WTC11 (cell line): ENCODE results near the gene GCG. TPM values are rescaled to one million over a fixed set of nuclear protein-coding genes. Genes with fewer than 3 reads are reported as not detected.

Experiments used
- ATAC-seq: fragments of 200-7000 bp; cut with Tn5 transposase; 2 replicates; pipeline ENCODE4 v1.10.0; 2021; ENCODE audit warnings: mild to moderate bottlenecking, moderate library complexity
- CTCF ChIA-PET: fragments of 300-600 bp; sonication (Branson Sonifier 250); formaldehyde crosslinking; loops from one replicate; lab custom pipeline; 2021; ENCODE audit warnings: antibody characterized with exemption; lab: Charles Lee
- POLR2A ChIA-PET: fragments of 350-600 bp; sonication (Branson Sonifier 250); formaldehyde crosslinking; loops from one replicate; lab custom pipeline; 2021; ENCODE audit warnings: antibody characterized with exemption; lab: Charles Lee
- DNase-seq: peaks from one replicate; pipeline ENCODE4 v3.0.0; 2021; ENCODE audit warnings: low spot score
- H3K27ac Mint-ChIP-seq: 2 replicates; pipeline ENCODE4 v1.8.0; 2021; ENCODE audit warnings: mixed read lengths
- H3K27me3 Mint-ChIP-seq: 2 replicates; pipeline ENCODE4 v1.8.0; 2021; ENCODE audit warnings: low read depth, mild to moderate bottlenecking, moderate library complexity, mixed read lengths
- H3K36me3 Mint-ChIP-seq: 2 replicates; pipeline ENCODE4 v1.8.0; 2021; ENCODE audit warnings: mixed read lengths
- H3K4me1 Mint-ChIP-seq: 2 replicates; pipeline ENCODE4 v1.8.0; 2022; ENCODE audit warnings: mixed read lengths
- H3K4me3 Mint-ChIP-seq: 2 replicates; pipeline ENCODE4 v1.8.0; 2021; ENCODE audit warnings: mild to moderate bottlenecking, moderate library complexity, mixed read lengths
- H3K9me3 Mint-ChIP-seq: 2 replicates; pipeline ENCODE4 v1.8.0; 2021; ENCODE audit warnings: mixed read lengths
- CBFB ChIP-seq: sonication (generic); formaldehyde crosslinking; IDR thresholded peaks from 2 replicates; pipeline ENCODE4 v1.8.1; 2022; ENCODE audit warnings: mild to moderate bottlenecking, low read depth, missing genetic modification reagents
- CDX4 ChIP-seq: fragments of 250-450 bp; sonication (Bioruptor Pico); IDR thresholded peaks from 2 replicates; pipeline ENCODE4 v1.9.0; 2021; ENCODE audit warnings: moderate library complexity, mild to moderate bottlenecking, inconsistent platforms, borderline replicate concordance
- CREB1 ChIP-seq: sonication (generic); formaldehyde crosslinking; IDR thresholded peaks from 2 replicates; pipeline ENCODE4 v1.8.0; 2023; ENCODE audit warnings: mild to moderate bottlenecking, missing genetic modification reagents
- CREM ChIP-seq: sonication (generic); formaldehyde crosslinking; IDR thresholded peaks from 2 replicates; pipeline ENCODE4 v1.8.1; 2022; ENCODE audit warnings: mild to moderate bottlenecking, missing genetic modification reagents, moderate library complexity
- ELF4 ChIP-seq: sonication (generic); formaldehyde crosslinking; IDR thresholded peaks from 2 replicates; pipeline ENCODE4 v1.8.1; 2022; ENCODE audit warnings: low read depth, mild to moderate bottlenecking, moderate library complexity, missing genetic modification reagents
- GABPB1 ChIP-seq: sonication (generic); formaldehyde crosslinking; IDR thresholded peaks from 2 replicates; pipeline ENCODE4 v1.8.1; 2023; ENCODE audit warnings: mild to moderate bottlenecking, missing genetic modification reagents
- HMGA2 ChIP-seq: fragments of 250-450 bp; sonication (Bioruptor Pico); IDR thresholded peaks from 2 replicates; pipeline ENCODE4 v1.4.0; 2021; ENCODE audit warnings: mild to moderate bottlenecking, moderate library complexity
- KAT7 ChIP-seq: sonication (generic); formaldehyde crosslinking; IDR thresholded peaks from 2 replicates; pipeline ENCODE4 v1.8.1; 2023; ENCODE audit warnings: missing genetic modification reagents, mild to moderate bottlenecking, borderline replicate concordance
- MYBL2 ChIP-seq: sonication (generic); formaldehyde crosslinking; IDR thresholded peaks from 2 replicates; pipeline ENCODE4 v1.8.1; 2023; ENCODE audit warnings: mild to moderate bottlenecking, moderate library complexity, missing genetic modification reagents
- NR3C1 ChIP-seq: sonication (generic); formaldehyde crosslinking; conservative IDR thresholded peaks from 2 replicates; pipeline ENCODE4 v1.8.1; 2023; ENCODE audit warnings: low read depth, mild to moderate bottlenecking, missing genetic modification reagents
- OVOL2 ChIP-seq: fragments of 250-450 bp; sonication (Bioruptor Pico); IDR thresholded peaks from 2 replicates; pipeline ENCODE4 v1.9.0; 2021; ENCODE audit warnings: mild to moderate bottlenecking, borderline replicate concordance
- SMAD3 ChIP-seq: sonication (generic); formaldehyde crosslinking; IDR thresholded peaks from 2 replicates; pipeline ENCODE4 v1.8.0; 2022; ENCODE audit warnings: missing genetic modification reagents, mild to moderate bottlenecking, borderline replicate concordance
- TEAD4 ChIP-seq: sonication (generic); formaldehyde crosslinking; IDR thresholded peaks from 2 replicates; pipeline ENCODE4 v1.8.0; 2022; ENCODE audit warnings: mild to moderate bottlenecking, missing genetic modification reagents
- ZBTB21 ChIP-seq: sonication (generic); formaldehyde crosslinking; IDR thresholded peaks from 2 replicates; pipeline ENCODE4 v1.8.1; 2023; ENCODE audit warnings: mild to moderate bottlenecking, missing genetic modification reagents, borderline replicate concordance
- ZNF121 ChIP-seq: sonication (generic); formaldehyde crosslinking; IDR thresholded peaks from 2 replicates; pipeline ENCODE4 v1.8.0; 2023; ENCODE audit warnings: missing genetic modification reagents
- ZNF219 ChIP-seq: sonication (generic); formaldehyde crosslinking; IDR thresholded peaks from 2 replicates; pipeline ENCODE4 v1.8.0; 2023; ENCODE audit warnings: missing genetic modification reagents, mild to moderate bottlenecking, borderline replicate concordance
- total RNA-seq: library from RNA; stranded (reverse); gene quantifications from 3 replicates; pipeline ENCODE4 v1.2.3, GENCODE V29; 2021
- TF ChIP-seq, protein P1 (sequence below): sonication (generic); formaldehyde crosslinking; IDR thresholded peaks from 2 replicates; pipeline ENCODE4 v1.8.1; 2023; ENCODE audit warnings: mild to moderate bottlenecking, missing genetic modification reagents, moderate library complexity

The GCG gene
- total RNA-seq, 1 experiment from 2014 or later = not detected

GRCh38 chr2:162114271-162114670 is 37.8 kb downstream of the GCG start:
- Mint-ChIP-seq H3K27me3 (no peaks in the 10 kb centered on the region), H3K4me3 (no peak overlapping the region), H3K9me3 (peaks cover 12% of the 10 kb centered on the region), H3K36me3 (peaks cover 11% of the 10 kb centered on the region), H3K27ac (no peak overlapping the region), H3K4me1 (peaks cover 17% of the 10 kb centered on the region)
- POLR2A ChIA-PET = no interaction called here
- no peak for TF ChIP-seq ZBTB21 (CRISPR knock-in tag)
- no peak for TF ChIP-seq TEAD4 (CRISPR knock-in tag)
- TF ChIP-seq NR3C1 (CRISPR knock-in tag) = no peak
- no peak for TF ChIP-seq GABPB1 (CRISPR knock-in tag)
- TF ChIP-seq ZNF219 (CRISPR knock-in tag) = no peak
- no peak for TF ChIP-seq CREB1
- CTCF ChIA-PET = no interaction called here
- no peak for DNase-seq
- ATAC-seq = no peak

DNA sequence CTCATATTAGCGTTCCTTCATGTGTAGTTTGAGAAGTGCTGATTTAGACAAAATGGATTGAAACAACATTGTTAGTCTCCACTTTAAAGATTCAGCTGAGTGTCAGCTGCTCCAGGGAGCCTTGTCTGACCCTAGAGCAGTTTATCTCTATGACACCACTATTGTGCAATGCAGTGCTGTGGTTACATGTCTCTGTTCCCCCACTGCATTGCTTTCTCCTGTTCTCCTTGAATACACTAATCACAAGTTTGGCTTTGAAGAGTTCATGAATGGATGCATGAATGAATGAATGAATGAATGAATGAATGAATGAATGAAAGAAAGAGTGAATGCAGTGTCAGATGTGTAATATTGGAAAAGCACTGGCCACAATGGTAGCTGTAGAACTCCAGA is 38.3 kb downstream of the GCG start:
- TF ChIP-seq NR3C1 (CRISPR knock-in tag) (no peak), GABPB1 (CRISPR knock-in tag) (peak; percentile 99)
- no peak for DNase-seq
- CTCF ChIA-PET = no interaction called here
- Mint-ChIP-seq H3K4me1 (peaks cover 17% of the 10 kb centered on the region), H3K36me3 (peaks cover 11% of the 10 kb centered on the region), H3K9me3 (peaks cover 12% of the 10 kb centered on the region), H3K27ac (no peak overlapping the region), H3K27me3 (no peaks in the 10 kb centered on the region), H3K4me3 (no peak overlapping the region)
- peak; percentile 24; the same call in 1 of the 2 replicates for ATAC-seq
- POLR2A ChIA-PET = no interaction called here

DNA sequence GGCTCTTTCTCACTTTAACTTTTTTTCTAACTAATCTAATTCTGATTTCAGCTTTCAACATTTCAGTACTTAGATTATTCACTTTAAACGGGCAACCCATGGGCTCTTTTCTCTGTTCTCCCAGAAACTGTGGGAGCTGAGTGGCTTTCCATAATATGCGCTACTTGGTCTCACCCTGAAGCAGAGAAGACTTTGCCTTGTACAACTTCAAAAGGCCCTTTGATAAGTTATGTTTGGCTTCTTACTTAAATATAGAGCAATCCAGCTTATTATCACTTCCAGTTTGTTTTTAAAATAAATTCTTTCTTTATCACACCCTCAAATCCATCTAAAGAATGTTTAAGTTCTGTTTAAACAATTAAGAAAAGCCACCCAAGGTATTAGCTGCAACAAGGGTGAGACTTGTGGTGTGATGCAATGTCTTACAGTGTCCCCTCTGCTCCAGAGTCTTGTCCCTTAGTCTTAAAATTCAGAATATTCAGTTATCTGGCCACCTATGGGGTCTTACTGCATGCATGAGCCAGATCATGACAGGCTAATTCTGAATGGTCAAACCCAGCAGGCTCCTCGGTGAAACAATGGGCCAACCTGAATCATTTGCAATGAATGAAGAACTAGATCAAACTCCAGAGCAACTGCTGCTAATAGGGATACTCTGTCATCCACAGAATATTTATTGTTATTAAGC is 38.8 kb downstream of the GCG start:
- ATAC-seq = peak; percentile 51
- CTCF ChIA-PET = no interaction called here
- Mint-ChIP-seq H3K4me1 (peaks cover 17% of the 10 kb centered on the region), H3K36me3 (peaks cover 11% of the 10 kb centered on the region), H3K9me3 (peaks cover 12% of the 10 kb centered on the region)
- DNase-seq = no peak
- TF ChIP-seq ZNF121 (CRISPR knock-in tag) (no peak), OVOL2 (CRISPR knock-in tag) (no peak), SMAD3 (CRISPR knock-in tag) (no peak), ZBTB21 (CRISPR knock-in tag) (no peak), CREM (CRISPR knock-in tag) (no peak), KAT7 (CRISPR knock-in tag) (no peak), HMGA2 (no peak), MYBL2 (no peak), CBFB (no peak), CDX4 (no peak)
- TF ChIP-seq, protein P1, sequence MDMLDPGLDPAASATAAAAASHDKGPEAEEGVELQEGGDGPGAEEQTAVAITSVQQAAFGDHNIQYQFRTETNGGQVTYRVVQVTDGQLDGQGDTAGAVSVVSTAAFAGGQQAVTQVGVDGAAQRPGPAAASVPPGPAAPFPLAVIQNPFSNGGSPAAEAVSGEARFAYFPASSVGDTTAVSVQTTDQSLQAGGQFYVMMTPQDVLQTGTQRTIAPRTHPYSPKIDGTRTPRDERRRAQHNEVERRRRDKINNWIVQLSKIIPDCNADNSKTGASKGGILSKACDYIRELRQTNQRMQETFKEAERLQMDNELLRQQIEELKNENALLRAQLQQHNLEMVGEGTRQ (CRISPR knock-in tag) = no peak
- TF ChIP-seq, all 79 proteins: peak for 0
- peak overlapping the region; percentile 64; the same call in 1 of the 2 replicates for H3K27ac Mint-ChIP-seq
- no peak overlapping the region for H3K4me3 Mint-ChIP-seq
- POLR2A ChIA-PET = no interaction called here
- no peaks in the 10 kb centered on the region for H3K27me3 Mint-ChIP-seq

GRCh38 chr2:162111958-162112850 is 39.8 kb downstream of the GCG start:
- ATAC-seq (no peak), DNase-seq (no peak)
- Mint-ChIP-seq H3K4me1 (peaks cover 17% of the 10 kb centered on the region), H3K27me3 (no peaks in the 10 kb centered on the region), H3K9me3 (peaks cover 12% of the 10 kb centered on the region), H3K4me3 (no peak overlapping the region), H3K27ac (no peak overlapping the region), H3K36me3 (peaks cover 11% of the 10 kb centered on the region)
- CTCF ChIA-PET = no interaction called here
- POLR2A ChIA-PET = no interaction called here
- no peak for TF ChIP-seq ELF4
- peak; percentile 61 for TF ChIP-seq GABPB1 (CRISPR knock-in tag)
- no peak for TF ChIP-seq CDX4
